Measurements from ENCODE around the gene SLC22A31.

- no peak for TF ChIP-seq CTCF (IDR thresholded peaks at IDR 0.05)
- no peak for TF ChIP-seq POLR2A (IDR thresholded peaks at IDR 0.05)
- no peak for TF ChIP-seq POLR2AphosphoS5 (IDR thresholded peaks at IDR 0.05)
- TF ChIP-seq EP300 (IDR thresholded peaks at IDR 0.05) = no peak
Measured at GRCh38 chr16:89224665-89225064, 24.3 kb upstream of the SLC22A31 start.
